ENCODE data around the gene PACRG.

GRCh38 chr6:162941128-162941527, 213.4 kb downstream of the PACRG start:
- no peak for TF ChIP-seq POLR2AphosphoS5 (IDR thresholded peaks at IDR 0.05; ENCODE audit: low read depth)
- TF ChIP-seq EZH2 (IDR thresholded peaks at IDR 0.05; ENCODE audit: low read depth, unreplicated experiment) = no peak
- TF ChIP-seq CTCF (conservative IDR thresholded peaks at IDR 0.05; ENCODE audit: low read depth in 2 of 2) = no peak
- no peak for TF ChIP-seq REST (IDR thresholded peaks at IDR 0.05; ENCODE audit: unreplicated experiment)
- no peak for TF ChIP-seq CREB1 (CRISPR knock-in tag; IDR thresholded peaks at IDR 0.05; ENCODE audit: low read depth)
- no peak for TF ChIP-seq EZH2phosphoT487 (IDR thresholded peaks at IDR 0.05; ENCODE audit: unreplicated experiment)
- TF ChIP-seq JUNB (IDR thresholded peaks at IDR 0.05; ENCODE audit: unreplicated experiment) = no peak
- TF ChIP-seq ETS1 (IDR thresholded peaks at IDR 0.05) = no peak
- TF ChIP-seq NANOG (IDR thresholded peaks at IDR 0.05; ENCODE audit: borderline replicate concordance) = no peak
- no peak for TF ChIP-seq ZNF331 (CRISPR knock-in tag; IDR thresholded peaks at IDR 0.05; ENCODE audit: low read depth)
